Stimulated activated CD4-positive, alpha-beta T cell treated with anti-CD3 and anti-CD28 coated beads, Interleukin-1b, Interleukin-23, amount 100 ng/mL, for 48 hours (primary cell): ENCODE measurements around the gene ROR2.
A peak's percentile ranks its signal among the peaks of the same experiment; 100 is the strongest.

Source experiments
- DNase-seq: peaks from one replicate; pipeline ENCODE4 v3.0.0-alpha.2; 2020

ROR2 gene

GRCh38 chr9:91710158-91710557, 239.9 kb downstream of the ROR2 start:
- no peak for DNase-seq

- DNase-seq, result no peak
Observed at GRCh38 chr9:91705386-91705785, 244.6 kb downstream of the ROR2 start.

DNA sequence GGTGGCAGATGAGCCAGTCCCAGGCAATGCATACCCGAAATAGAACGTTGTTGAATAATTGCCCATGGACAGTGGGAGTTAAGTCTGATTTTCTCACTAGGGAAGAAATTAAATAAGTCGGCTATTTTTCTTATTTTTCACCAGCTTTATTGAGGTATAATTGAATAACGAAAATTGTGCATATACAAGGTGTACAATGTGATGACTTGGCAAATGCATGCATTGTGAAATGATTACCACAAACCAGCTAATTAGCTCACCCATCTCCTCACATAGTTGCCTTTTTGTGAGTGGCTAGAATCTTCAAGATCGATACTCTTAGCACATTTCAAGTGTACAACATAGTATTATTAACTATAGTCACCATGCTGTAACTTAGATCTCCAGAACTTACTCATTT, 249.6 kb downstream of the ROR2 start:
- DNase-seq, result no peak

- DNase-seq, result no peak
Observed at GRCh38 chr9:91698266-91698665, 251.8 kb downstream of the ROR2 start.

- DNase-seq, result no peak
Observed at GRCh38 chr9:91697201-91697600, 252.8 kb downstream of the ROR2 start.

- DNase-seq, result no peak
Observed at GRCh38 chr9:91694081-91694870, 255.8 kb downstream of the ROR2 start.

- no peak for DNase-seq
Observed at GRCh38 chr9:91693226-91693625, 256.8 kb downstream of the ROR2 start.

DNA sequence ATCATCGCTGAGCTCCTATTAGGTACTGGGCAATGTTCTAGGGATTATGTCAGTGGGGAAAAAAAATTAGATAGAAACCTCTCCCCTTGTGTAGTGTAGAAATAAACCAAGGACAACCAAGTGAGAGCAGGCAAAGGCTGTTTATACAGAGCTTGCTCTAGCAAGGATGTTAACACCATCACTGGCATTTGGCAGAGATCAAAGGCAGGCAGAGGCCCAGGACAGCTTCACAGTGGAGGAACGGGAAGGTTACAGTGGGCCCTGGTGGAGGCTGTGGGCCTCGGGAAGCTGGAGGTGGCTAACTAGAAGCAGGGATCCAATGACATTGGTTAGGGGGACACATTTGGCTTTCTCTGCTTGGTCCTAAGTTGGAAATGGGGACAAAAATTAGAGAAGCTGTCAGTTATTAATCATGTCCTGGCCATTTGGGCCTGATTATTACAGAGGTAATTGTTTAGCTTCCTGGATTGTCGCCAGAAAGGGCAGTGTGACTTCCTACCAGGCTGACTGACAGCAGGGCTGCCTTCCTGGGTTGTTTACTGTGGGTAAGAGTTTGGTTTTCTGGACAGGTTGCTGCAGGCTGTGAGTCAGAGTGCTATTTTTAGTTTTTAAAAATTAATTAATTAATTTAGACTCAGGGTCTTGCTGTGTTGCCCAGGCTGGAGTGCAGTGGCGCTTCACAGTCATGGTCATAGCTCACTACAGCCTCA, 259.3 kb downstream of the ROR2 start:
- DNase-seq, result no peak

DNA sequence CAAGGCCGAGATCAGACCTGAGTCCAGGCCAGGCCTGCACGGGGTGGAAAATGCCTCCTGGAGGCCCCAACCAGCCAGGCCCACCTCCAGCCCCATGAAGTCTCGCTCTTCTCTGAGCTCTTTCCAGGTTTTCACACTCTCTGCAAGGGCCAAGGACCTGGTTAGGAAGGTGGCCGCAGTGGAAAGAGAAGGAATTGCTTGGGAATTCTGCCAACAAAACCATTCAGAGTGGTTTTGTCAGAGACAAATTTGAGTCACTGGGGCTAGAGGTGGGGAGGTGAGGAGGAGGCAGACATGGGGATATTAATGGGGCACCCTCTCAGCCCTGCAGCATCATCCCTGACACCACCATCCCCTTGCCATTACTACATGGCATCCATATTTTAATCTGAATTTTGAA, 261.0 kb downstream of the ROR2 start:
- no peak for DNase-seq

DNA sequence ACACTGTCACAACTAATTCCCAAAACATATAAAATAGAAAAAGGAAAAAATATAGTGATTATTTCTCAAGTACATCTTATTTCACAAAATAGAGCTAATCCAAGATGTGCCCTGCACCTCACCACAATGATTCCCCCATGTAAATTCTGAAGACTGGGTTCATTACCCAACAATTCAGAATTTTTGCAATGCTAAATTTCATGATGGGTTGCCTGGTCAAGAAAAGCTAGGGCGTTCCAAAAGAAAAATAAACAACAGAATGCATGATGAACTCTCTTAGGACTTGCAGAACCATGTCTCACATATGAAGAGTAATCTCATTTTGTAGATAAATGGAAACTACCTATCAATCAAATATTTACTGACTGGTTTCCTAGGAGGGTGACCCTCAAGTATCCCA, 266.8 kb downstream of the ROR2 start:
- no peak for DNase-seq

GRCh38 chr9:91682806-91683205, 267.2 kb downstream of the ROR2 start:
- DNase-seq, result no peak

DNA sequence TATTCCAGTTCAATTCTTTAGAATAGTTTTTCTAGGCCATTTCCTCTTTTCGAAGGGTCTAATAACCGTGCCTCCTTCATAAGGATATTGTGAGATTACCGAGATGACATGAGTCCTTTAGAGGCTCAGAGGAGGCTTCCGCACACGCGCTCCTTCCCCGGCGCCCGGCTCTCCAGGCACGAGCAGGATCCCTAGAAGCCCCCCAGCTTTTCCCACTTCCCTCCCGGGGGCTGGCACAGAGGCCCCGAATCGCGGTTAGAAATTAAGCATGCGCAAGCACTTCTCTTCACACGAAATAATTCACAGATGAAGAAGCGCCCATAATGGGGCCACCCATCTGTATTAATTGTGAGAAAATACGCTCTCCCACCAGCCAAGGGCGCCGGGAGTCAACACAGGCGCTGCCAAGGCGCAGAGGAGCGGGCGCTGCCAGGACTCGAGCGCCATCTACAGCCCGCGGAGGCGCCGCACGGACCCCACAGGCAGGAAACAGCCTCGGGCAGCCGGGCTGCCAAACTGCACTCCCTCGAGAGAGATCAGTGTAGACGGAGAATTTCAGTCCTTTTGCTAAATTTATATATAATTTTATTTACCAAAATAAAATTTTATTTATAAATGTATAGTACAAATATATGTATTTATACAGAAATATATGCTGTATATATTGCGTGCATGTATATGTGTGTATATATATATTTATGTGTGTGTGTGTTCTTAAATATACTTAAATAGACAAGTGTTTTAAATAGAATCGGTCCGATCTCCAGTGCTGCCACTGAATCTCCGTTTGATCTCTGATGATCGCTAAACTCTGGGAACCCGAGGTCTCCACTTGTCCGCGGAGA, 268.3 kb downstream of the ROR2 start:
- DNase-seq, result peak; percentile 75

- no peak for DNase-seq
Observed at GRCh38 chr9:91680998-91681397, 269.0 kb downstream of the ROR2 start.

GRCh38 chr9:91680106-91680505, 269.9 kb downstream of the ROR2 start:
- DNase-seq, result no peak

DNA sequence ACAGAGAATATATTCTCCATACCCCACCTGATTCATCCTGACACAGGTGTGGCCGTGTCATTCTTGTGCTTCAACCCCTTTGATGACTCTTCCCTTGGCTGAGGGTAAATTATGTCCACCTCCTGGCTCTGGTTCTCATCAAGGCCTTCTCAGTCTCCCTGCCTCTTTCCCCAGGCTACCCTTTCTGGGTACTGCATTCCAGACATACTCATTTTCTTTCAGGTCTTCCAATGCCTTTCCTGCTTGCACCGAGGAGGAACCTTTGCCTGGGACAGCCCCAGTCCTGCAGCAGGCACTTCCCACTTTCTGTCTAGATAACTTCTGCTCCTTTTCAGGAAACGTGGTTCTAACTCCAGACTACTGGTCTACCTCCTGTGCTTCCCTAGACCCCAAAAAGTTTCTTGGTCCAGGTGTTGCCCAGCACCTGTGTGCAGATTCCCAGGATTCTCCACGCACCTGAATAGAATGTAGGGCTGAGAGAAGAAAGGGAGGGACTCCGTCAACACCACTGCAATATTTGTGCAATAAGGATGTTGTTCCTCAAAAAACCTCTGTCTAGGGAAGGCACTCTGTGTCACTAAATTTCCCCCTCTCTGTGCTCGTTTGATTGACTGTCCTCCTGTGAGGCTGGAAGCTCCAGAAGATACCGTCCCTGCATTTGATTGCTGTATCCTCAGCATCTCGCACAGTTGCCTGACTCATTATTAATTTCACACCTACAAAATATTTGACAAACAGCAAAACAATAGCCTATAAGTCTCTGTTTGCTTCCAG, 271.0 kb downstream of the ROR2 start:
- no peak for DNase-seq

GRCh38 chr9:91677822-91678436, 272.1 kb downstream of the ROR2 start:
- DNase-seq, result no peak

- DNase-seq, result no peak
Observed at GRCh38 chr9:91677331-91677730, 272.7 kb downstream of the ROR2 start.

DNA sequence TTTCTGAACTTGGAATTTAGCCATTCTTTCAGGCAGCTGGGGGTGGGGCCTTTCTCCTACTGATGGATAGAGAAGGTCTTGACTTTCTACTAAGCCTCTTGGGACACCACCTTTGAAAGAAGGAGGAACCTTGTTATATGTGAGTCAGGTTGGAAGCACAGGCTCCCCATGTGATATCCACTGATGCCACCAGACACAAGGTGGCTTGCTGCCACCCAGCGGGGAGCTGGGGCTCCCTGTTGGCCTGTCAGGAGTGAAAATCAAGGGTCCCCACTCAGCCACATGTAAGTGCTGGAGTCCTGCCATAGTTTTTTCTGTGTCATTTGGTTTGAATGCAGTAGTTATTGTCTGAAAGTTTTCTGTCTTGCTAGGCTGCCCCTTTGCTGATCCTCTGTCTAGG, 274.0 kb downstream of the ROR2 start:
- no peak for DNase-seq

GRCh38 chr9:91664663-91665062, 285.4 kb downstream of the ROR2 start:
- DNase-seq, result no peak

GRCh38 chr9:91663858-91664257, 286.2 kb downstream of the ROR2 start:
- DNase-seq, result no peak

GRCh38 chr9:91661451-91661850, 288.6 kb downstream of the ROR2 start:
- DNase-seq, result no peak

- no peak for DNase-seq
Observed at GRCh38 chr9:91660521-91660920, 289.5 kb downstream of the ROR2 start.
